GM21423 (cell line): ENCODE results near the gene DDAH1.

Experiments used
- ATAC-seq: cut with Tn5 transposase; IDR thresholded peaks from one replicate; pipeline ENCODE4 v1.9.1; 2021; ENCODE audit warnings: mild to moderate bottlenecking, moderate library complexity; ENCODE audit not compliant: unreplicated experiment

The DDAH1 gene

GRCh38 chr1:85311818-85312217, 153.1 kb downstream of the DDAH1 start:
- ATAC-seq: no peak

GRCh38 chr1:85308833-85309350, 156.1 kb downstream of the DDAH1 start:
- no peak for ATAC-seq

- ATAC-seq: peak; percentile 91
Measured at GRCh38 chr1:85307987-85308832, 156.7 kb downstream of the DDAH1 start.

GRCh38 chr1:85306236-85306635, 158.7 kb downstream of the DDAH1 start:
- no peak for ATAC-seq

GRCh38 chr1:85303440-85304162, 161.4 kb downstream of the DDAH1 start:
- ATAC-seq: no peak

GRCh38 chr1:85300140-85300539, 164.8 kb downstream of the DDAH1 start:
- ATAC-seq: no peak

GRCh38 chr1:85297855-85298629, 166.9 kb downstream of the DDAH1 start:
- peak; percentile 95 for ATAC-seq

- no peak for ATAC-seq
Measured at GRCh38 chr1:85297538-85297854, 167.5 kb downstream of the DDAH1 start.

GRCh38 chr1:85296980-85297379, 168.0 kb downstream of the DDAH1 start:
- ATAC-seq: no peak

GRCh38 chr1:85295654-85296053, 169.3 kb downstream of the DDAH1 start:
- ATAC-seq: no peak

GRCh38 chr1:85295006-85295431, 169.9 kb downstream of the DDAH1 start:
- no peak for ATAC-seq

- no peak for ATAC-seq
Measured at GRCh38 chr1:85290826-85291225, 174.1 kb downstream of the DDAH1 start.

GRCh38 chr1:85289848-85290335, 175.1 kb downstream of the DDAH1 start:
- ATAC-seq: no peak

GRCh38 chr1:85289207-85289847, 175.6 kb downstream of the DDAH1 start:
- ATAC-seq: no peak

GRCh38 chr1:85284202-85284601, 180.8 kb downstream of the DDAH1 start:
- ATAC-seq: no peak

- no peak for ATAC-seq
Measured at GRCh38 chr1:85283475-85284199, 181.3 kb downstream of the DDAH1 start.

- no peak for ATAC-seq
Measured at GRCh38 chr1:85282424-85282823, 182.5 kb downstream of the DDAH1 start.

GRCh38 chr1:85280636-85281035, 184.3 kb downstream of the DDAH1 start:
- ATAC-seq: no peak

- no peak for ATAC-seq
Measured at GRCh38 chr1:85279458-85280080, 185.4 kb downstream of the DDAH1 start.
